GM18861 (cell line): Measurements from ENCODE around the gene PARVG.
"Not testable (repeated sequence)": the region's sequence is repeated elsewhere in the genome, so short reads cannot be mapped to it uniquely, and the experiment has no call there.

ENCODE experiments used
- ATAC-seq: cut with Tn5 transposase; IDR thresholded peaks from one replicate; pipeline ENCODE4 v1.9.1; 2021; ENCODE audit not compliant: unreplicated experiment

Gene PARVG

GRCh38 chr22:44241121-44241520 lies 60.4 kb downstream of the PARVG start:
- not testable (repeated sequence) for ATAC-seq

GRCh38 chr22:44242946-44243724 lies 62.4 kb downstream of the PARVG start:
- ATAC-seq, result no peak

GRCh38 chr22:44243761-44244160 lies 63.0 kb downstream of the PARVG start:
- no peak for ATAC-seq

GRCh38 chr22:44244265-44244822 lies 63.6 kb downstream of the PARVG start:
- no peak for ATAC-seq

GRCh38 chr22:44245438-44245837 lies 64.7 kb downstream of the PARVG start:
- ATAC-seq, result no peak

GRCh38 chr22:44245867-44246266 lies 65.1 kb downstream of the PARVG start:
- no peak for ATAC-seq

GRCh38 chr22:44246615-44247326 lies 66.0 kb downstream of the PARVG start:
- ATAC-seq, result no peak

GRCh38 chr22:44247346-44247745 lies 66.6 kb downstream of the PARVG start:
- no peak for ATAC-seq

- ATAC-seq, result no peak
Observed at GRCh38 chr22:44247923-44248892, 67.5 kb downstream of the PARVG start.

GRCh38 chr22:44248926-44249325 lies 68.2 kb downstream of the PARVG start:
- ATAC-seq, result no peak

- ATAC-seq, result no peak
Observed at GRCh38 chr22:44249376-44250147, 68.8 kb downstream of the PARVG start.

GRCh38 chr22:44254811-44255210 lies 74.1 kb downstream of the PARVG start:
- no peak for ATAC-seq

GRCh38 chr22:44256085-44256484 lies 75.4 kb downstream of the PARVG start:
- no peak for ATAC-seq

- no peak for ATAC-seq
Observed at GRCh38 chr22:44256556-44257485, 76.1 kb downstream of the PARVG start.
